OCI-LY1 (cell line): ENCODE results near the gene PLPP6.

Experiments used
- CTCF ChIP-seq: fragments of 200-600 bp; sonication (generic), shearing (Covaris generic); IDR thresholded peaks from 2 replicates; pipeline ENCODE4 v1.5.1; 2017; ENCODE audit warnings: mild to moderate bottlenecking, antibody characterized with exemption, low read length, moderate library complexity, mixed read lengths
- EZH2 ChIP-seq: fragments of 200-600 bp; sonication (generic), shearing (Covaris generic); IDR thresholded peaks from 2 replicates; pipeline ENCODE4 v1.8.0; 2017; ENCODE audit warnings: borderline replicate concordance, mixed run types, mild to moderate bottlenecking, antibody characterized with exemption, low read length, moderate library complexity, mixed read lengths

- TF ChIP-seq EZH2 (no peak), CTCF (no peak)
Measured at GRCh38 chr9:4661165-4661564, 929 bp upstream of the PLPP6 start.
